Endothelial cell of umbilical vein (primary cell): ENCODE measurements around the gene SPTA1.

ENCODE experiments used
- CTCF ChIP-seq, 2 donors: IDR thresholded peaks; 1 replicate in 1 of 2; 2 replicates in 1 of 2; pipeline ENCODE4 v1.5.1; 2011; ENCODE audit warnings: low read length in 2 of 2, mild to moderate bottlenecking in 2 of 2, moderate library complexity in 2 of 2, control low read depth in 1 of 2, inconsistent platforms in 1 of 2, low read depth in 1 of 2; ENCODE audit not compliant: insufficient read depth in 1 of 2; ENCODE audit errors: extremely low read depth in 1 of 2
- POLR2AphosphoS5 ChIP-seq: IDR thresholded peaks from 2 replicates; pipeline ENCODE4 v1.6.1; 2012; ENCODE audit warnings: low read depth, mild to moderate bottlenecking, control low read depth, low read length, moderate library complexity; ENCODE audit not compliant: insufficient read depth

GRCh38 chr1:158675563-158676323, 10.8 kb downstream of the SPTA1 start:
- TF ChIP-seq POLR2AphosphoS5 (no peak), CTCF (IDR thresholded peaks at IDR 0.05; ENCODE audit: extremely low read depth in 1 of 2, insufficient read depth in 1 of 2, low read depth in 1 of 2, low read length in 2 of 2) (no peak)
